ENCODE results near the gene KIFC3. TPM values are rescaled to one million over a fixed set of nuclear protein-coding genes. Genes with fewer than 3 reads are reported as not detected.

Gene KIFC3
- total RNA-seq, 2 donors from 2014 or later: 40.6 to 59.5 TPM

DNA sequence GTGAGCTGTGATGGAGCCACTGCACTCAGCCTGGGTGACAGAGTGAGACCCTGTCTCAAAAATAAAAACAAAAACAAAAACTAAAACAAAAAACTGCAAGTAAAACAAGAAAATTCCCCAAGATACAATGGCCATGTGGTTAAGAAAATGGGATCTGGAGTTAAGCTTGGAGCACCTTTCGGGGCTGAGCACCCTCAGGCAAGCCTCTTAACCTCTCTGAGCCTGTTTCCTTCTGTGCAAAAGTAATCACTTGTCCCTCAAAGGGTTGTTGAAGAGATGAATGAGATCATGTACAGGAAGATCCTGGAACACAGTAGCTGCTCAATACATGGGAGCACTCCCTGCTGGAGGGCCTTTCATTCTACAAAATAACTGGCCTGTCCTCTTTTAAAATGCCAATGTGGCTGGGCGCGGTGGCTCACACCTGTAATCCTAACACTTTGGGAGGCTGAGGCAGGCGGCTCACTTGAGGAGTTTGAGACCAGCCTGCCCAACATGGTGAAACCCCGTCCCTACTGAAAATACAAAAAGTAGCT is 19.8 kb upstream of the KIFC3 start:
- H3K4me1 ChIP-seq: peaks cover 0 to 13% of the 10 kb centered on the region in 2 donors
- TF ChIP-seq CTCF (IDR thresholded peaks at IDR 0.05): no peak
- no peaks in the 10 kb centered on the region for H3K36me3 ChIP-seq
- no peak overlapping the region for H3K27ac ChIP-seq
- H3K4me3 ChIP-seq: no peak overlapping the region
- no peaks in the 10 kb centered on the region for H3K9me3 ChIP-seq
- no peaks in the 10 kb centered on the region for H3K27me3 ChIP-seq
- DNase-seq (ENCODE audit: low spot score): no peak

GRCh38 chr16:57821149-57821971 is 19.1 kb upstream of the KIFC3 start:
- H3K36me3 ChIP-seq: no peaks in the 10 kb centered on the region
- no peaks in the 10 kb centered on the region for H3K9me3 ChIP-seq
- no peak overlapping the region for H3K4me3 ChIP-seq
- peaks cover 0 to 13% of the 10 kb centered on the region in 2 donors for H3K4me1 ChIP-seq
- H3K27me3 ChIP-seq: no peaks in the 10 kb centered on the region
- no peak for TF ChIP-seq CTCF (IDR thresholded peaks at IDR 0.05)
- no peak for DNase-seq (ENCODE audit: low spot score)
- no peak overlapping the region for H3K27ac ChIP-seq

DNA sequence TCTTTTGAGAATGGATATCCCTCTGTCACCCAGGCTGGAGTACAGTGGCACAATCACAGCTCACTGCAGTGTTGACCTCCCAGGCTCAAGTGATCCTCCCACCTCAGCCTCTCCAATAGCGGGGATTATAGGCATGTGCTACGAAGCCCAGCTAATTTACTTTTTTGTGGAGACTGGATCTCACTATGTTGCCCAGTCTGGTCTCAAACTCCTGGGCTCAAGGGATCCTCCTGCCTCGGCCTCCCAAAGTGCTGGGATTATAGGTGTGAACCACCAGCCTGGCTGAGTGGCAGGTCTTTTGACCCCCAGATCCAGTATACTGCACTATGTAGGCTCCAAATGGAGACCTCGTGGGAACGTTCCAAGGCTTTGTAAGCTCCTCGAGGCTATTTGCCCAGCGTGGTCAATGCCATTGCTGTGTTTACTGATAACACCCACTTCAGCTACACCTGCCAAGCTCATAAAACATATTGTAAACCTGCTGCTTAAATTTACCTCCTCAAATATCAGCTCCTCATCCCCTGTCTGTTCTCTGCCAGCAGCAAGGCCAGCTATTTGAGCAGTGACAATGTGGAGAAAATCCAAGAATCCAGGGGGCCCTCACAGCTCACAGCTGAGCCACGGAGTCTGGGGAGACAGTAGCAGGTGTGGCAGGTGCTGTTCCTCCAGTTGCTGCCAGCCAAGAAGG is 16.2 kb upstream of the KIFC3 start:
- no peak for TF ChIP-seq CTCF (IDR thresholded peaks at IDR 0.05)
- no peak for DNase-seq (ENCODE audit: low spot score)
- H3K27me3 ChIP-seq: no peaks in the 10 kb centered on the region
- H3K36me3 ChIP-seq: no peaks in the 10 kb centered on the region
- H3K9me3 ChIP-seq: no peaks in the 10 kb centered on the region
- H3K4me1 ChIP-seq: peaks cover 0 to 19% of the 10 kb centered on the region in 2 donors
- H3K4me3 ChIP-seq: no peak overlapping the region
- H3K27ac ChIP-seq: no peak overlapping the region

- Histone ChIP-seq H3K4me3 (no peak overlapping the region), H3K9me3 (no peaks in the 10 kb centered on the region), H3K36me3 (no peaks in the 10 kb centered on the region), H3K27ac (no peak overlapping the region), H3K4me1 (peaks cover 0 to 19% of the 10 kb centered on the region in 2 donors), H3K27me3 (no peaks in the 10 kb centered on the region)
- TF ChIP-seq CTCF (IDR thresholded peaks at IDR 0.05): no peak
- DNase-seq (ENCODE audit: low spot score): no peak
Observed at GRCh38 chr16:57817680-57818079, 15.4 kb upstream of the KIFC3 start.

DNA sequence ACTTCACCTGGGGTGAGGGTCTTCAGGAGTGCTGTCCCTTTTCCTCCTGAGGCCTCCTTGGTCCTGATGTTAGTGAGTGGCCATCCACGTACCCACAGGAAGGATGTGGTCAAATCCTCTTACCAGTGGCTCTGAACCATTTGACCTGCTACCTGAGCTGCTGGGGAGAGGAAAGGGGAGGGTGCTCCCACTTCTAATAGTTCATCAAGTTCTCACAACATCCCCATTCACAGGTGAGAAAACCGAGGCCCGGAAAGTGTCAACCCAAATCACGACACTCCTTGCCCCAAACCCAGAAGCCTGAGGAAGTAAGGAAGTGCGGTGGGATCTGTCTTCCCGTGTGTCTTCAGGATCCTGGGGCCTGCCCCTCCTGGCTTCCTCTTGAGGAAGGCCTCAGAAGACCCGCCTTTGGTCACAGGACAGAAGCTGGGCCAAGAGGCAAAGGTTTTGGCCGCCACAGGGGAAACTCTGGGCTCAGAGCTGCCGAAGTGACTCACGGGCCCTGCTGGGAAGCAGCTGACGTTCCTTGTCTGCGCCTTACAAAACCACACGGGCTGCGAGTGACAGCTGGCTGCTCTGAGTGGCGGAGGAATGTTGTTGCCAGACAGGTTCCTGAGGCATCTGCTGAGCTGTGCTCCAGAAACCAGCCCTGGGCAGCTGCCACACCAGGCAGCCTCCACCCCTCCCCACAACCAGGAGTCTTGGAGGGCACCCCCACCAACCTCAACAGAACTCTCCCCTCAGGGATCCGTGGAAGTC is 13.9 kb upstream of the KIFC3 start:
- H3K27me3 ChIP-seq: no peaks in the 10 kb centered on the region
- TF ChIP-seq CTCF (IDR thresholded peaks at IDR 0.05): no peak
- peak; percentile 98 for DNase-seq (ENCODE audit: low spot score)
- H3K4me3 ChIP-seq: no peak overlapping the region
- H3K27ac ChIP-seq: peak overlapping the region; percentile 66 to 93
- no peaks in the 10 kb centered on the region for H3K36me3 ChIP-seq
- peaks cover 0 to 19% of the 10 kb centered on the region in 2 donors for H3K4me1 ChIP-seq
- no peaks in the 10 kb centered on the region for H3K9me3 ChIP-seq
